HepG2 (cell line): ENCODE data around the gene MASP2. TPM values are rescaled to one million over a fixed set of nuclear protein-coding genes. Genes with fewer than 3 reads are reported as not detected.

Experiments used
- ADNP ChIP-seq: sonication (generic); formaldehyde crosslinking; IDR thresholded peaks from 2 replicates; pipeline ENCODE4 v1.4.0; 2020; ENCODE audit warnings: missing genetic modification reagents
- ARID3A ChIP-seq: IDR thresholded peaks from 2 replicates; pipeline ENCODE4 v1.6.1; 2012; ENCODE audit warnings: low read depth, low read length, improper control_type of control experiment
- HNRNPL ChIP-seq: fragments of 200-400 bp; formaldehyde crosslinking; IDR thresholded peaks from 2 replicates; pipeline ENCODE4 v1.6.1; 2017; ENCODE audit warnings: mild to moderate bottlenecking, low read depth, low read length
- TFAP4 ChIP-seq: sonication (generic); IDR thresholded peaks from 2 replicates; pipeline ENCODE4 v1.6.1; 2016; ENCODE audit warnings: low read depth, borderline replicate concordance
- TIGD3 ChIP-seq: sonication (generic); formaldehyde crosslinking; IDR thresholded peaks from 2 replicates; pipeline ENCODE4 v1.5.1; 2020; ENCODE audit warnings: mild to moderate bottlenecking, missing genetic modification reagents, borderline replicate concordance
- TMF1 ChIP-seq: sonication (generic); formaldehyde crosslinking; IDR thresholded peaks from 2 replicates; pipeline ENCODE4 v1.8.1; 2022; ENCODE audit warnings: low read depth, missing genetic modification reagents
- ZBTB49 ChIP-seq: sonication (generic); formaldehyde crosslinking; IDR thresholded peaks from 2 replicates; pipeline ENCODE4 v1.4.0; 2020; ENCODE audit warnings: missing genetic modification reagents, borderline replicate concordance
- ZSCAN9 ChIP-seq: IDR thresholded peaks from 2 replicates; pipeline ENCODE4 v1.6.1; 2016; ENCODE audit warnings: borderline replicate concordance
- polyA plus RNA-seq, 8 experiments: library from polyadenylated mRNA; depleted of rRNA in 3 of 8; stranded (reverse) in 7 of 8; unstranded in 1 of 8; fragments of >200 nt; fragmentation: Illumina TruSeq in 4 of 8; extraction: Trizol in 4 of 8; gene quantifications; 2 replicates each; pipeline versions ENCODE4 v1.2.1 to v1.2.3, GENCODE V29; 2011 to 2016; ENCODE audit warnings: low read depth in 4 of 8, missing spikeins in 1 of 8, mixed read lengths in 1 of 8; ENCODE audit not compliant: insufficient read depth in 1 of 8
- total RNA-seq, 5 experiments: library from RNA; depleted of rRNA; stranded (reverse); fragments of >200 nt; fragmentation: Illumina TruSeq; extraction: Trizol; gene quantifications; 2 replicates each; pipeline ENCODE4 v1.2.3, GENCODE V29; 2016; ENCODE audit warnings: low read depth in 1 of 5

The MASP2 gene
- total and polyA plus RNA-seq, 2 of the 13 experiments (the other 11 are each of a cell fraction or from before 2014, with no cell fraction given), result 7.1 to 11.8 TPM

- TF ChIP-seq TIGD3 (CRISPR knock-in tag) (no peak), ARID3A (no peak), ZSCAN9 (0 out of 2 replicates have a peak, but pooled peaks have one; percentile 26), ZBTB49 (CRISPR knock-in tag) (no peak), ADNP (CRISPR knock-in tag) (no peak), HNRNPL (0 out of 2 replicates have a peak, but pooled peaks have one; percentile 20), TFAP4 (peak; percentile 45; the same call in 1 of the 2 replicates), TMF1 (CRISPR knock-in tag) (0 out of 2 replicates have a peak, but pooled peaks have one; percentile 32)
Measured at GRCh38 chr1:11058595-11059154, 11.6 kb upstream of the MASP2 start (continued).
